Cortex of kidney (tissue), 1 donor: ENCODE measurements around the gene NPBWR2.

ENCODE experiments used
- DNase-seq: peaks from one replicate; lab custom pipeline; 2025; lab: John Stamatoyannopoulos, UW

NPBWR2 gene

DNA sequence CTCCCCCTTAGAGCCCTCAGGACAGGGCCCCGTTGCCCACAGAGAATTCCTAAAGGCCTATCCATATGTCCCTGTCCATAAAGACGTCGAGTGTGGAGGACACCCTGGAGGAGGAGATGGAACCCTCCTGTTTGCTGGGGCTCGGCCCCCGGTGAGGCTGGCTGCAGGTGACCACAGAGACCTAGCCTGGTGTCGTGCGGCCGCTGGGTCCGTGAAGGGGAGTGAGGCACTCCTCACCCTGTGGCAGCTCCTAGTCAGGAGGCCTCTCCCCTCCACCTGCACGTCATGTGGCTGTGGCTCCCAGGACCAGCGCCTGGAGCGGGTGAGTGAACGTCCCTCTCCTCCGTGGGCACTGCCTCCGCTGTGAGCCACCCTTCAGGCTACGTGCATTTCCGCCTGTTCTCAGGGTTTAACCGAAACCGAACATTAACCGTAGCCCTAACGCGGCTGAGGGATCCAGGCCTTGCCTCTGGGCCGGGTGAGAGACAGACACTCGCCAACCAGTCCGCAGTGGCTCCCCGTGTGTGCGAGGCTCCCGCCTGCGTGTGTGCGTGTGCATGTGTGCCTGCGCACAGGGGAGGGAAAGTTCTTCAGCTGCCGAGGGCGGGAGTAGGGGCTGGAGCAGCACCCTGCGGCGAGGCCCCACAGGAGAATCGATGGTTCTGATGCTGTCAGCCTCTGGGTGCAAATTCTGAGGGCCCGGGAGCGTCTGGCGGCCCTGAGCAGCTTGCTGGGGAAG is 50.3 kb downstream of the NPBWR2 start:
- DNase-seq = no peak

- no peak for DNase-seq
Observed at GRCh38 chr20:64056639-64056888, 50.8 kb downstream of the NPBWR2 start.

DNA sequence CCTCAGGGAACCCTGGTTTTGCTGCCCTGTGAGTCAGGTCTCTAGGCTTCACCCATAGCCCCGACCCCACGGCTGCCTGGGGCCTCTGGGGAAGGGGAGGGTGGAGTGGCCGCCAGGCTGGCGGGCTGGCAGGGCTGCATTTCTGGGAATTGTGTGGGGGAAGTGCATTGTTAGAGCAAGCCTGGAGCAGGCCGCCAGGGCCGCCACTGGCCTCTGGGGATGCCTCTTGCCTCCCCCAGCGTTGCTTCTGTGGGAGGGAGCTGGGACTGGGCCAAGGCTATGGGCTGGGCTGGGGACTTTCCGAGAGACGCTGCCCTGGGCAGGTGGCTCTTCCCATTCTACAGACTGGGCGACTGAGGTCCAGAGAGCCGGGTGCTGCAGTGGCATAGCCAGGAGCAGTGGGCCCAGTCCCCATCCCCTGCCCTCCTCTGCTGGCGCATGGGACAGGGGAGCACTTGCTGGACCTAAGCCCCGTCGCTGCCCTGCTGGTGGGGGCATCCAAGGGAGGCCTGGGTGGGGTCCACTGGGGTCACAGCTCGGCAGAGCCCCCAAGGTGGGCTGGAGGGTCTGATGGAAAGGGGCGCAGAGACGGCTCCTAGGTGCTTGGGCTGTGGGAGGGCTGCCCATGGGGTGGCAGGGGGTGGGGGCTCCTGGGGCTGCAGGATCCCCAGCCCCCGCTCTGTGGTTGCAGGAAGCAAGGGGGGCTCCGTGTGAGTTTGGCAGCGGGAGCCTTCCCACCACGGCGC is 51.3 kb downstream of the NPBWR2 start:
- DNase-seq = no peak

DNA sequence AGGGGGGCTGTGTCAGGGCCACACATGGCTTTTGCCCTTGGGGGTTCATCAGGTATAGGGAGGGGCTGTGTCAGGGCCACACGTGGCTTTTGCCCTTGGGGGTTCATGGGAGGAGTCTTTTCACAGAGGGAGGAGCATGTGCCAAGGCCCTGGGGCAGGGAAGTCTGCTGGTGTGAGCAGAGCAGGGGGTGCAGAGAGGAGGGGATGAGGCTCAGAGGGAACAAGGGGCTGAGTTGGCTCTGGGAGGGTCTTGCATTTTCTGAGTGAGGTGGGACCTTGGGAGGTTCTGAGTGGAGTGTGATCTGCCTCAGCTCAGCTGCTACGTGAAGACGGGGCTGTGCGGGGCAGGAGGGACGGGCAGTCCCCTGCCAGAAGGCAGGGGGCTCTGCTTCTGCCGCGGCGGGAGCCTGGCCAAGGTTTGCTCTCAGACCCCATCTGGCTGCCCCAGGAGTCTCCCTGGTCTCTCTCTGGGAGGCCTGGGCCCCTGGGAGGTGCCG is 51.9 kb downstream of the NPBWR2 start:
- DNase-seq = no peak

GRCh38 chr20:64053841-64054661 is 53.3 kb downstream of the NPBWR2 start:
- DNase-seq = no peak
